NCI-H2081 treated with DMSO at 0.1 percent for 48 hours (cell line): ENCODE measurements around the gene FOXK2.

Source experiments
- DNase-seq: peaks from one replicate; lab custom pipeline; 2025; lab: John Stamatoyannopoulos, UW

The FOXK2 gene

GRCh38 chr17:82518826-82519810 is at the start of gene FOXK2:
TSS of gene FOXK2 (plus strand) at chr17:82519732. CDS start at chr17:82519889, 157 bp downstream.
- peak; percentile 83 for DNase-seq

- no peak for DNase-seq
These were observed 49.5 kb upstream of the FOXK2 start for GRCh38 chr17:82470065-82470464.

GRCh38 chr17:82474223-82475010 is 45.1 kb upstream of the FOXK2 start:
- DNase-seq, result no peak

GRCh38 chr17:82475458-82475857 is 44.1 kb upstream of the FOXK2 start:
- no peak for DNase-seq

GRCh38 chr17:82477934-82478333 is 41.6 kb upstream of the FOXK2 start:
- no peak for DNase-seq

- DNase-seq, result no peak
These were observed 39.9 kb upstream of the FOXK2 start for GRCh38 chr17:82479602-82480001.

GRCh38 chr17:82480318-82480717 is 39.2 kb upstream of the FOXK2 start:
- DNase-seq, result no peak

GRCh38 chr17:82483204-82483660 is 36.3 kb upstream of the FOXK2 start:
- DNase-seq, result no peak

- DNase-seq, result no peak
These were observed 35.7 kb upstream of the FOXK2 start for GRCh38 chr17:82483836-82484235.

- no peak for DNase-seq
These were observed 33.1 kb upstream of the FOXK2 start for GRCh38 chr17:82486231-82487094.

- no peak for DNase-seq
These were observed 31.6 kb upstream of the FOXK2 start for GRCh38 chr17:82487910-82488309.

GRCh38 chr17:82489117-82489516 is 30.4 kb upstream of the FOXK2 start:
- no peak for DNase-seq

- no peak for DNase-seq
These were observed 29.6 kb upstream of the FOXK2 start for GRCh38 chr17:82489851-82490511.

GRCh38 chr17:82490512-82491195 is 28.9 kb upstream of the FOXK2 start:
- DNase-seq, result peak; percentile 39

- no peak for DNase-seq
These were observed 28.4 kb upstream of the FOXK2 start for GRCh38 chr17:82491196-82491530.

- DNase-seq, result no peak
These were observed 28.0 kb upstream of the FOXK2 start for GRCh38 chr17:82491533-82491932.

- DNase-seq, result no peak
These were observed 26.8 kb upstream of the FOXK2 start for GRCh38 chr17:82492643-82493225.

- DNase-seq, result no peak
These were observed 26.2 kb upstream of the FOXK2 start for GRCh38 chr17:82493226-82493781.

GRCh38 chr17:82494236-82495055 is 25.1 kb upstream of the FOXK2 start:
- peak; percentile 74 for DNase-seq
